H1 (cell line): ENCODE measurements around the gene RNPEPL1. TPM values are rescaled to one million over a fixed set of nuclear protein-coding genes. Genes with fewer than 3 reads are reported as not detected.

Source experiments
- HDAC2 ChIP-seq, 2 experiments: fragments of 300-600 bp in 1 of 2; sonication (generic) in 1 of 2; IDR thresholded peaks; 2 replicates each; pipeline ENCODE4 v1.6.1; 2011 to 2012; ENCODE audit warnings: low read depth in 2 of 2, low read length in 2 of 2, mild to moderate bottlenecking in 2 of 2, moderate library complexity in 2 of 2, borderline replicate concordance in 1 of 2, inconsistent platforms in 1 of 2
- JUND ChIP-seq: IDR thresholded peaks from 2 replicates; pipeline ENCODE4 v1.6.1; 2011; ENCODE audit warnings: mild to moderate bottlenecking, improper control_type of control experiment, low read length
- polyA plus RNA-seq, 7 experiments: library from polyadenylated mRNA; depleted of rRNA in 3 of 7; stranded (reverse) in 5 of 7; unstranded in 2 of 7; fragments of >200 nt in 5 of 7; fragments of 200-250 nt in 2 of 7; gene quantifications; 1 replicate in 5 of 7; 2 replicates in 1 of 7; 4 replicates in 1 of 7; pipeline versions ENCODE4 v1.2.1 to v1.2.3, GENCODE V29; 2011 to 2013; ENCODE audit warnings: missing spikeins in 2 of 7, mixed read lengths in 2 of 7
- total RNA-seq: library from RNA; stranded (reverse); fragmentation: NEBNext Ultra II Directional; extraction: Animal tissue kit (Norgen Biotek cat#: 25700); gene quantifications from 2 replicates; pipeline ENCODE4 v1.2.1, GENCODE V29; 2021

The RNPEPL1 gene
- total and polyA plus RNA-seq, 2 of the 8 experiments (the other 6 are each of a cell fraction or from before 2014, with no cell fraction given), result 9.0 to 11.3 TPM

DNA sequence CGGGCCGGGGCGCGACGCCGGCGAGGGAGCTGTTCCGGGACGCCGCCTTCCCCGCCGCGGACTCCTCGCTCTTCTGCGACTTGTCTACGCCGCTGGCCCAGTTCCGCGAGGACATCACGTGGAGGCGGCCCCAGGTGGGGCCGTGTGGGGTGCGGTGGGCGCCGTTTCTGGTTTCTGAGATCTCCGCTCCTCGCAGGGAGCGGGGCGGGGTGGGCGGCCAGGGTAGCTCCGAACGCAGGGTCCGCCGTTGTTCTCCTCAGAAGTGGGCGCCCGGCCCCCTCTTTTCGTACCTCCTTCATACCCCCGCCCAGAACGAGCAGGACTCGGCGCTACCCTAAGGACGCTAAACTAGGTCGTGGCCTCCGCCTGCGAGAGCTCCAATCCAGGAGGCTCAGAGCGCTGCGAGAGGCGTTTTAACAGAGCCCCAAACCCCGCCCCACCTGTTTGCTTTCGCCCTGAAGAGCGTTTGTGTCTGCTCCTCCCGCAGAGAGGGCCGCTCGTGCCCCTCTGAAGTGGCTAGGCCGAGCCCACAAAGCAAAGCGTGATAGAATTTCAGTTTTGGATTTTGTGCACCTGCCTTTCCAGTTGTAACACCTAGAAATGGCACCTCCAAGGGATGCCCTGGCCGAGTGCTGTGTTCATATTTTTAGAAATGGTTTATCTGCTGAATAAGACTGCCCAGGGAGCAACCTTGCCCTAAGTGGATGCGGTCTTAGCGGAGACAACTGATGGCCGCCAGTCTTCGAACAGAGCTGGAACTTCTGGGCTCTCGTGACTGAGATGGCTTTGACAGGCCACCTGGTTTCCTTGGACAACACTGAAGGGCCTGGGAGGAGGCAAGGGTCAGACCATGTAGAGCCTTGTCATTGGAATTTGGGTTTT lies 18.9 kb downstream of the RNPEPL1 start (continued):
- TF ChIP-seq HDAC2 (IDR thresholded peaks at IDR 0.05; ENCODE audit: borderline replicate concordance in 1 of 2, low read depth in 2 of 2, low read length in 2 of 2), result no peak
- TF ChIP-seq JUND, result no peak
